ENCODE results near the gene TRIM5.

DNA sequence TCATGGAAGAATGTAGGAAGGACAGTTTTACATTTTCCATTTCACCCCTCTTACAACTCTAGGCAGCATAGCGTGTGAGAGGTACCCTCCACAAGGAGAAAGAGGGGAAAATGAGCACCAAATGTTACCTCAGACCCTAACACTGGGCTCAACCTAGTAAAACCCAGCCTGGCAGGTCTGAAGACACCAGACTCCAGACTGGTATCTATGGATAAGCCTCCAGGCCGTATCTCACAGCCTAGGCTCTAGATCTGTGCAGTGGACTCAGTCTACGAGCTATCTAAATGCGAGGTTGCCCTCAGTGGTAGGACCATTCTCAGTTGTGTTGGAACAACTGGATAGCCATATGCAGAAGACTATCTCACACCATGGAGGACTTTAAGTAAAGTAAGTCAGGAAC lies 10.5 kb downstream of the TRIM5 start:
- no peak for TF ChIP-seq POLR2AphosphoS5 (IDR thresholded peaks at IDR 0.05)
- TF ChIP-seq CTCF (IDR thresholded peaks at IDR 0.05): no peak
